Occipital lobe (tissue), 2 donors: ENCODE measurements around the gene AZIN2. TPM values are rescaled to one million over a fixed set of nuclear protein-coding genes. Genes with fewer than 3 reads are reported as not detected.
"Not testable (repeated sequence)": the region's sequence is repeated elsewhere in the genome, so short reads cannot be mapped to it uniquely, and the experiment has no call there.

ENCODE experiments used
- DNase-seq: peaks from one replicate; lab custom pipeline; 2025; lab: John Stamatoyannopoulos, UW
- total RNA-seq: library from RNA; depleted of rRNA; stranded (reverse); fragments of >200 nt; gene quantifications from one replicate; pipeline ENCODE4 v1.2.3, GENCODE V29; 2014

Gene AZIN2
- total RNA-seq, 1 donor from 2014 or later, result 25.4 TPM

GRCh38 chr1:33094486-33094885 is 13.5 kb downstream of the AZIN2 start:
- no peak for DNase-seq

GRCh38 chr1:33094971-33095604 is 14.1 kb downstream of the AZIN2 start:
- no peak for DNase-seq

- no peak for DNase-seq
Observed at GRCh38 chr1:33096363-33097005, 15.5 kb downstream of the AZIN2 start.

DNA sequence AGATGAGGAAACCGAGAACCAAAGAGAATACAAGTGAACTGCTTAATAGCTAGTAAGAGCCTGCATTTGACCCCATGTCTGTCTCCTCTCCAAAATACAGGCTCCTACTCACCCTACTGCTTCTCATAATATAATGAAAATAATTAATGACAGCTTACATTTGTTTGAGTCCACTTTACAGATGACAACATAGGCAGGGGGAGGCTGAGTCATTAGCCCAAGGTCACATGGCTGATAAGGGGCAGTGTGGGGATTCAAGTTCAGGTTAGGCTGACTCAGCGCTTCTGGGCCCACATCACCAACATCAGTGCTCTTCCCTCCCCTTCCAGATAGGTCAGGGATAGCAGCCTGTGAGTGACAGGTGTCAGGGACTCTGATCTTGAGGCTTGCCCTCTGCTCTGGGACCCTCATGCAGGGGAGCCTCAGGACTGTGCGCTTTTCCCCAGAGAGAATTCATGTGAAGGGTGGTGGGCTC is 16.2 kb downstream of the AZIN2 start:
- no peak for DNase-seq

DNA sequence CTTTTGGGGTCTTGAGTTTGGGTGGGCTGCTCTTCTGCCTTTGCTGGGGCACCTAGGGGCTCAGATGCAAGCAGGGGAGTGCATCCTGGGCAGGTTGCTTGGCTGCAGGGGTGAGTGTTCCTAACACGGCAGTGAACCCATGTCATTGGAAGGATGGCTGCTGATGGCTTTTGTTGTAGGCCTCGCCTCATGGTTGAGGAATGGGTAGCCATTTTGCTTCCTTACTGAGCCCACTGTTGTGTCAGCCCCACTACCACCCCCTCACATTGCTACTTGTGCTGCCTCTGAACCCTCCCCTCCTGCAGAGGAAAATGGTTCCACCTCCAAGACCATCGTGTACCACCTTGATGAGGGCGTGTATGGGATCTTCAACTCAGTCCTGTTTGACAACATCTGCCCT is 16.8 kb downstream of the AZIN2 start:
- no peak for DNase-seq

- DNase-seq, result no peak
Observed at GRCh38 chr1:33098371-33098770, 17.4 kb downstream of the AZIN2 start.

DNA sequence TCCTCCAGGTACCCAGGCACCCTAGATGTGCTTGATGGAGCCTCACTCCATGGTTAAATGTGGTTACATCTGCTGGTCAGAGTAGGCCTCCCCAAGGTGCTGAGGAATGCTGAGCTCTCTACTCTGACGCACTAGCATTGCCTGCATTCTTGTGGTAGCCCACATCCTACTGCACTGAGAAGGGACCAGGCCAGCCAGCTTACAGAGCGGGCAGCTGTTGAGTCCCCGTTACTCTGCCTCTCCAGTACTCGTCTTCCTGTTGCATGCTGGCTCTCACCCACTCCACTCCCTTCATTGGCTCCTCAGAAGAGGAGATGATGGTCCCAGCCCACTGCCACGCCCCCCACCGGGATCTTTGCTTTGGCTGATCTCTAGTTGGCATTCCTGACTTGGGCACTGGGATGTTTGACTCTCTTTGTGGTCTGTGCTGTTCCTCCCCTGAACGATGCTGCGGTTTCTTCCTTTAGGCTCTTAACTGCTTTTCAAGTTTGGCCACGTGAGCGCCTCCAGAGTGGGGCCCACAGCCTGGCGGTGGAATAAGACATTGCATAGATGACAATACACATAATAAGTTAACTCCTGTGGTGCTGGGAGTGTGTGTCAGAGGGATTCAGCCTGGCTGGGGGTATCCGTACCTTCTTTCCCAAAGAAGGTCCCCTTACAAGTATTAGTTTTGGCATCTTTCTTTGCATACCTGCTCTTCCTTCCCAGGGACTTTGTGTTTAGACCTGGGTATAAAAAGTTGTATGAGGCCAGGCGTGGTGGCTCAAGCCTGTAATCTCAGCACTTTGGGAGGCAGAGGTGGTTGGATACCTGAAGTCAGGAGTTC is 18.6 kb downstream of the AZIN2 start:
- DNase-seq, result no peak

DNA sequence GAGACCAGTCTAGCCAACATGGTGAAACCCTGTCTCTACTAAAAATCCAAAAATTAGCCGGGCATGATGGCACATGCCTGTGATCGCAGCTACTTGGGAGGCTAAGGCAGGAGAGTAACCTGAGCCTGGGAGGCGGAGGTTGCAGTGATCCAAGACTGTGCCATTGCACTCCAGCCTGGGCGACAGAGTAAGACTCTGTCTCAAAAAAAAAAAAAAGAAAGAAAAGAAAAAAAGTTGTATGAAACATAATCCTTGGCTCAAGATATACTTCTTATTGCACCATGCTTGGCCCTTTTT is 19.1 kb downstream of the AZIN2 start:
- not testable (repeated sequence) for DNase-seq

DNA sequence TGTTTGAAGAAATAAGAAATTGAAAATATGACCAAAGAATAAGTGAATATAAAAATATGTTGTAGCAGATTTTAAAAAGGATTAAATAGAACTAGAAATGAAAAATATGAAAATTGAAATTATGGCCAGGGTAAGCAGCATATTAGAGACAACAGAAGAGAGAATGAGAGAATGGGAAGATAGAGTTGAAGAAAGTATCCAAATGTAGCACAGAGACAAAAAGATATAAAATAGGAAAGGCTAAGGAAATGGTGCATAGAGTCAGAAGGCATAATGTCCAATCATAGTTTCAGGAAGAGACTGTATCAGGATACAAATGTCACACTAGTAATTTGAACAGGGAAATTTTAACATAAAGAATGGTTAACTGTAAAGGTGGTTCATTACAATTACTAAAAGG is 29.5 kb downstream of the AZIN2 start:
- no peak for DNase-seq

DNA sequence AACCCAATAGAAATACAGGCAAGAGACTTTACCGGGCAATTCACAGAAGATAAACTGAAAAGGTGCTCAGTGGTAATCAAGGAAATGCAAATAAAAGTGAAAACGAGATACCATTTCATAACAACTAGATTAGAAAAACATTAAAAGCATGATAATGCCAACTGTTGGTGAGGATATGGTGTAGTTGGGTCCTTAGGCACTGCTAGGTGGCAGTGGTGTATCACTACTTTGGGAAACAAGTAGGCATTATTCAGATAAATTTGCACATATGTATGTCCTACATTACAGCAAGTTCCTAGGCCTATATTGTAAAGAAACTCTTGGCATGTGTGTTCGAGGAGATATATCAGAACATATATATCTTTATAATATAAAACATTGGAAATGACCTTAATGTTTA is 31.0 kb downstream of the AZIN2 start:
- DNase-seq, result no peak

GRCh38 chr1:33117440-33118085 is 36.6 kb downstream of the AZIN2 start:
- DNase-seq, result no peak

GRCh38 chr1:33118274-33118673 is 37.3 kb downstream of the AZIN2 start:
- DNase-seq, result no peak

GRCh38 chr1:33119050-33119449 is 38.1 kb downstream of the AZIN2 start:
- DNase-seq, result no peak

DNA sequence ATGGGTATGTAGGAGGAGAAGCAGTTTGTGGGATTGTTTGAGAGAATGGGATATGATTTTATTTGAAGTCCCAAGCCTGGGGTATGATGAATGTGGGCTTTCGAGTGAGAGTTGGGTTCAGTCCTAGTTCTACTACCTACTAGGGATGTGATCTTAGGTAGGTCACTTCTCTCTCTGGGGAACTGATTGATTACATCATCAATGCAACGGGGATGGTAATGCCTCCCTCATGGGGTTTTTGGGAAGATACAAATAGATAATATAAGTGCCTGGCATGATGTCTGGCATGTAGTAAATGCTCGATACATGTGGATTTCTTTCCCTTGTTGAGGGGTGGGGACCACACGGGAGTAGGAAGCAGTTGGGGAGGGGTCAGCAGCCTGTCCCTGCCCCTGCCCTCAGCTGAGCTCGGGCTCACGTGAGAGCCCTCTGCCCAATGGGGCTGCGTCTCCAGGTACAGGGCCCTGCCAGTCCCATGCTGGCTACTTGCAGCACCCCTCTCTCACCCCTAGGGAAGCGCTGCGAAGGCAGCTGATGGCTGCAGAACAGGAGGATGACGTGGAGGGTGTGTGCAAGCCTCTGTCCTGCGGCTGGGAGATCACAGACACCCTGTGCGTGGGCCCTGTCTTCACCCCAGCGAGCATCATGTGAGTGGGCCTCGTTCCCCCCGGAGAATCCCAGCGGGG is 38.7 kb downstream of the AZIN2 start:
- DNase-seq, result no peak

GRCh38 chr1:33120436-33121231 is 39.7 kb downstream of the AZIN2 start:
- no peak for DNase-seq

DNA sequence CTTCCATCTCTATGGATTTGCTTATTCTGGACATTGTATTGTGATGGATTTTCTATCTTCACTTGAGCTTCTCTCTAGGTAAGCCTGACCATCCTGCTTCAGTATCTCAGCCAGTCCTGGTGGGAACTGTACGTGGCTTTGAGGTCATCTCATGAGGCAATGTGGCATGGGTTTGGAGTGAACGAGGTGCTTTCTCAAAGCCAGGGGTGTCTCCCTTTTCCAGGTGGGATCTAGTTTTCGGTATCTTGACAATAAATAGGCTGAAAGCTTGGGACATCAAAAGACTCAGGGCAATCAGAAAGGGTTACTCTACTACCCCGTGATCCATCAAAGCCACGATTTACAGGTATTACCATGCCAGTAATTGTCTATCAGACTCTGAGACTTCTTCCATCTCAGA is 40.8 kb downstream of the AZIN2 start:
- no peak for DNase-seq

DNA sequence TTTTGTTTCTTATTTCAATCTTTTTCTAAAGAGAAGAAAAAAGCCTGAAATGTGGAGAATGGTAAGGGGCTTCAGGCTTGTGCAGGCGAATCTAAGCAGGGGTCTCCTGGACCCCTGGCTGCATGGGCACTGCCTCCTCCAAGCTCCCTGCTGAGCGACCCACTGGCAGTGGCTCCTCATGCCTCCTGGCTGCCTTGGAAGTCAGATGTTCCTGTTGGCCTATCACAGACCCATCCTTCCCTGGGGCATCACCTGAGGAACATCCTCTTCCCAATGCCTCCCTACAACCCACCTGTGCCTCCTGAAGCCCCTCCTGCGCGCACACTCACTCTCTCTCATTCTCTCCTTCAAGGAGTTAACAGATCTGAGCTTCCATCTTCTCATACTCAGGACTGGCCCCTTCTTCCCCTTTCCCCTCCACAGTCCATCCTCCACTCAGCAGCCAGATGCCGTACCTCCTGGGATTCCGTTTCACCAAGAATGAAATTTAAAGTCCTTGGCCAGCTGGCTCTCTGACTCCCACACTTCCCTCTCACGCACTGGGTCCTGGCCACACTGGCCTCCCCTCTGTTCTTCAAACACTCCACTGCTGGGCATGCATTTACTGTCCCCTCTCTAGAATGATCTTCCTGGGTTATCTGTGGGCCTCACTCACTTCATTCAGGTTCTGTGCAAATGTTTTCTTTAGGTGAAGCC is 41.7 kb downstream of the AZIN2 start:
- no peak for DNase-seq

DNA sequence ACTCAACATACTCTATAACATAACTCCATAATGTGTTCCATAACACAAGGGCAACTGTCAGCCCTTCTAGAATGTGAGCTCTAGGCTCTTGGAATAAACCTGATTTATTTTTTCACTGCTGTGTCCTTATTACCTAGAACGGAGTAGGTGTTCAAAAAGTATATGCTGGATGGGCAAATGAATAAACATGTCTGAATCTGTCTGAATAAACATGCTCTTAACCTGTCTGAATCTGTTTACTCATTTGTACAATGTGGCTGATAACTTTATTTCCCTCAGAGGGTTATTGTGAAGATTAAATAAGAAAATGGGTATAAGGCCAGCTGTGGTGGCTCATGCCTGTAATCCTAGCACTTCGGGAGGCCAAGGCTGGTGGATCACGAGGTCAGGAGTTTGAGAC is 42.3 kb downstream of the AZIN2 start:
- no peak for DNase-seq

DNA sequence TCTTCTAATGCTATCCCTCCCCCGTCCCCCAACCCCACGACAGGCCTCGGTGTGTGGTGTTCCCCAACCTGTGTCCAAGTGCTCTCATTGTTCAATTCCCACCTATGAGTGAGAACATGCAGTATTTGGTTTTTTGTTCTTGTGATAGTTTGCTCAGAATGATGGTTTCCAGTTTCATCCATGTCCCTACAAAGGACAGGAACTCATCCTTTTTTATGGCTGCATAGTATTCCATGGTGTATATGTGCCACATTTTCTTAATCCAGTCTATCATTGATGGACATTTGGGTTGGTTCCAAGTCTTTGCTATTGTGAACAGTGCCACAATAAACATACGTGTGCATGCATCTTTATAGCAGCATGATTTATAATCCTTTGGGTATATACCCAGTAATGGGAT is 43.7 kb downstream of the AZIN2 start:
- not testable (repeated sequence) for DNase-seq

- no peak for DNase-seq
Observed at GRCh38 chr1:33126411-33127000, 45.6 kb downstream of the AZIN2 start.
